Lung (tissue), 12 donors: ENCODE results near the gene DDX24. TPM values are rescaled to one million over a fixed set of nuclear protein-coding genes. Genes with fewer than 3 reads are reported as not detected.

Source experiments
- ATAC-seq: fragments of 200-7000 bp; cut with Tn5 transposase; one replicate; pipeline ENCODE4 v1.9.1; 2020; ENCODE audit warnings: moderate number of reproducible peaks; ENCODE audit not compliant: insufficient read depth, low FRiP score
- DNase-seq, 3 donors: peaks; one replicate each; pipeline ENCODE4 v3.0.0-alpha.2; 2013 to 2017
- H3K27ac ChIP-seq, 2 donors: one replicate each; pipeline ENCODE4 v1.5.1; 2013; ENCODE audit warnings: mild to moderate bottlenecking in 2 of 2, moderate library complexity in 2 of 2, control low read depth in 1 of 2, inconsistent platforms in 1 of 2, low read depth in 1 of 2, low read length in 1 of 2
- H3K27me3 ChIP-seq, 3 donors: one replicate each; pipeline ENCODE4 v1.5.1; 2013; ENCODE audit warnings: low read length in 2 of 3; ENCODE audit not compliant: control insufficient read depth in 3 of 3, insufficient read depth in 3 of 3
- H3K36me3 ChIP-seq, 4 donors: one replicate each; pipeline ENCODE4 v1.5.1; 2013; ENCODE audit warnings: low read length in 4 of 4, mild to moderate bottlenecking in 1 of 4, moderate library complexity in 1 of 4; ENCODE audit not compliant: control insufficient read depth in 4 of 4, insufficient read depth in 4 of 4
- H3K4me1 ChIP-seq, 5 donors: one replicate each; pipeline ENCODE4 v1.5.1; 2013; ENCODE audit warnings: low read length in 5 of 5, mild to moderate bottlenecking in 2 of 5, moderate library complexity in 1 of 5; ENCODE audit not compliant: control insufficient read depth in 5 of 5, insufficient read depth in 5 of 5
- H3K4me3 ChIP-seq: one replicate; pipeline ENCODE4 v1.5.1; 2013; ENCODE audit warnings: mild to moderate bottlenecking, control low read depth, moderate library complexity
- H3K9ac ChIP-seq, 2 donors: one replicate each; pipeline ENCODE4 v1.5.1; 2013; ENCODE audit warnings: low read length in 2 of 2, control low read depth in 1 of 2; ENCODE audit not compliant: insufficient read depth in 1 of 2
- H3K9me3 ChIP-seq, 4 donors: one replicate each; pipeline ENCODE4 v1.5.1; 2013; ENCODE audit warnings: low read length in 3 of 4, mild to moderate bottlenecking in 1 of 4, moderate library complexity in 1 of 4; ENCODE audit not compliant: control insufficient read depth in 4 of 4, insufficient read depth in 3 of 4
- WGBS, 2 donors: extraction: QIAGEN DNeasy Blood & Tissue Kit; methylation state at CpG; one replicate each; pipeline ENCODE4 v1.1.7; 2013; 5-methylcytosine and 5-hydroxymethylcytosine counted together
- polyA plus RNA-seq, 2 donors: library from polyadenylated mRNA; stranded (reverse); fragments of 200-250 nt; gene quantifications; one replicate each; pipeline ENCODE4 v1.2.1, GENCODE V29; 2013
- total RNA-seq, 2 donors: library from RNA; depleted of rRNA in 1 of 2; stranded (reverse); fragments of >200 nt in 1 of 2; gene quantifications; one replicate each; pipeline ENCODE4 v1.2.1, GENCODE V29; 2014 to 2021
- TF ChIP-seq, protein P1 (sequence below): IDR thresholded peaks from 2 replicates; pipeline ENCODE4 v1.5.1; 2012; ENCODE audit warnings: mild to moderate bottlenecking; ENCODE audit errors: control extremely low read depth, extremely low read depth
- donor health status: control.
- donor health status: control.
- donor health status: Bipolar disorder and iron deficiency.
- donor health status: healthy.
- donor health status: DM: yes; HTN: yes; CAD: no.

DDX24 gene
- total and polyA plus RNA-seq, 4 donors = 78.4 to 138 (median 107) TPM

DNA sequence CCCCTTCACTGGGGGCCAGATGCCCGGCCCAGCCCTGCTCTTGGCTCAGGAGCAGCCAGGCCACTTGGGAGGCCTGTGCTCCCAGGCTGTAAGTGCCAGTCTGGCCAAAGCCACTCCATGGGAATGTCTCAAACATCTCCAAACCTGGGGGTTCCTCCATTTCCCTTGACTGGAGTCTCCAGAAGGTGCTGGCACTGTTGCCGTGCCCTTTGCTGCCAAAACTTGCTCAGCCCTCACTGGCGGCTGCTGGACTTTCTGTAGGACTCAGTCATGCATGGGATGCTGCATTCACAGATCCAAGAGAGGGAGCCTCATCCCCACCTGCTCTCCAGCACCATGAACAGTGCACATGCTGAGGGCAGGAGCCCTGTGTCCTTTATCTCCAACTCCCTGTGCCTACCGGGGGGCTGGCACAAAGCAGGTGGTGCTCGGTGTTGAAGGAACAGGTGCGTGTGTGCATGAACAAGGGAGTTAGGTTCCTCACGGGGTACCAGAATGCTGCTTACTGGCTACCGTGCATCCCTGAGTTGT lies 64.5 kb downstream of the DDX24 start:
- Histone ChIP-seq H3K9ac (no peak overlapping the region), H3K27me3 (peaks cover 0 to 3% (median 0%) of the 10 kb centered on the region in 3 donors), H3K36me3 (no peaks in the 10 kb centered on the region), H3K4me1 (no peaks in the 10 kb centered on the region), H3K4me3 (no peak overlapping the region), H3K9me3 (no peaks in the 10 kb centered on the region), H3K27ac (no peak overlapping the region)
- TF ChIP-seq, protein P1, sequence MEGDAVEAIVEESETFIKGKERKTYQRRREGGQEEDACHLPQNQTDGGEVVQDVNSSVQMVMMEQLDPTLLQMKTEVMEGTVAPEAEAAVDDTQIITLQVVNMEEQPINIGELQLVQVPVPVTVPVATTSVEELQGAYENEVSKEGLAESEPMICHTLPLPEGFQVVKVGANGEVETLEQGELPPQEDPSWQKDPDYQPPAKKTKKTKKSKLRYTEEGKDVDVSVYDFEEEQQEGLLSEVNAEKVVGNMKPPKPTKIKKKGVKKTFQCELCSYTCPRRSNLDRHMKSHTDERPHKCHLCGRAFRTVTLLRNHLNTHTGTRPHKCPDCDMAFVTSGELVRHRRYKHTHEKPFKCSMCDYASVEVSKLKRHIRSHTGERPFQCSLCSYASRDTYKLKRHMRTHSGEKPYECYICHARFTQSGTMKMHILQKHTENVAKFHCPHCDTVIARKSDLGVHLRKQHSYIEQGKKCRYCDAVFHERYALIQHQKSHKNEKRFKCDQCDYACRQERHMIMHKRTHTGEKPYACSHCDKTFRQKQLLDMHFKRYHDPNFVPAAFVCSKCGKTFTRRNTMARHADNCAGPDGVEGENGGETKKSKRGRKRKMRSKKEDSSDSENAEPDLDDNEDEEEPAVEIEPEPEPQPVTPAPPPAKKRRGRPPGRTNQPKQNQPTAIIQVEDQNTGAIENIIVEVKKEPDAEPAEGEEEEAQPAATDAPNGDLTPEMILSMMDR = no peak
- ATAC-seq = no peak
- no peak for DNase-seq
- WGBS, 2 donors = 83 to 91% methylated on average over 8 of the region's 8 CpGs

DNA sequence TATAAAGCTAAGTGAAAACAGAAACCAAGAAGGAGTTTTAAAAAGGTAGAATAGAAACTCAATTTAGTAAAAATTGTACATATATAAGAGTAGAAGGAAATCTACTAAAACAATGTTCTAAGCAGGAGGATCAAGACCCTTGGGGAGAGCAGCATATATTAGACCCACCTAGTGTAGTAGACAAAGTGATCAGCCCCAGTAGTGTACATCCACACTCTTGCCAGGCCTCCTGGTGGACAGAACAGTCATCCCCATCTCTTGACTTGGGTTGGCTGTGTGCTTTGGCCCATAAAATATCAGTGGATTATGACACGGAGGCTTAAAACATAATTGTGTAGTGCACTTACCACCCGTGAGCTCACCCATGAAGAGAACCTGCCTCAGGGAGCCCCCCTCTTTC lies 65.8 kb downstream of the DDX24 start:
- Histone ChIP-seq H3K4me1 (no peaks in the 10 kb centered on the region), H3K4me3 (no peak overlapping the region), H3K27ac (no peak overlapping the region), H3K9me3 (no peaks in the 10 kb centered on the region), H3K27me3 (peaks cover 0 to 3% (median 0%) of the 10 kb centered on the region in 3 donors), H3K9ac (no peak overlapping the region), H3K36me3 (no peaks in the 10 kb centered on the region)
- TF ChIP-seq, protein P1 = no peak
- no peak for DNase-seq
- ATAC-seq = no peak
- WGBS, 2 donors = 84 to 100% methylated on average over 2 of the region's 2 CpGs

DNA sequence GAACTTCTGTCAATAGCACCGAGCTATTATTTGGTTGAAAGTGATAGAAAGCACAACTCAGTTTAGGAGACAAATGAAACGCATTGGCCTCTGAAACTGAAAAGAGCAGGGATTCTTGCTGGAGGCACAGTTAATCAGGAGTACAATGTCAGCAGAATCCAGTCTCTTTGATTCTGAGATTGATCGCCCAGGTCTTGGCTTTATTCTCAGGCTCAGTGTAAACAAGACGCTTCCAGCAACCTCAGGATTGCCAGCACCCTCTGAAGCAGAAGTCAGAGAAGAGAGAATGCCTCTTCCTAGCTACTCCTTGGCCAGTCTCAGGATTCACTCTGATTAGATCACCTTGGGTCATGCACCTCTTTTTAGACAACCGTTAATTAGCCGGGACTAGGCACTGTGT lies 66.6 kb downstream of the DDX24 start:
- H3K9me3 ChIP-seq = no peaks in the 10 kb centered on the region
- DNase-seq = no peak
- no peak for ATAC-seq
- TF ChIP-seq, protein P1 = no peak
- no peaks in the 10 kb centered on the region for H3K36me3 ChIP-seq
- no peak overlapping the region for H3K27ac ChIP-seq
- whole genome bisulfite sequencing, 2 donors = 76 to 82% methylated on average over 6 of the region's 6 CpGs
- no peaks in the 10 kb centered on the region for H3K4me1 ChIP-seq
- H3K27me3 ChIP-seq = peaks cover 0 to 3% (median 0%) of the 10 kb centered on the region in 3 donors
- H3K9ac ChIP-seq = no peak overlapping the region
- no peak overlapping the region for H3K4me3 ChIP-seq

DNA sequence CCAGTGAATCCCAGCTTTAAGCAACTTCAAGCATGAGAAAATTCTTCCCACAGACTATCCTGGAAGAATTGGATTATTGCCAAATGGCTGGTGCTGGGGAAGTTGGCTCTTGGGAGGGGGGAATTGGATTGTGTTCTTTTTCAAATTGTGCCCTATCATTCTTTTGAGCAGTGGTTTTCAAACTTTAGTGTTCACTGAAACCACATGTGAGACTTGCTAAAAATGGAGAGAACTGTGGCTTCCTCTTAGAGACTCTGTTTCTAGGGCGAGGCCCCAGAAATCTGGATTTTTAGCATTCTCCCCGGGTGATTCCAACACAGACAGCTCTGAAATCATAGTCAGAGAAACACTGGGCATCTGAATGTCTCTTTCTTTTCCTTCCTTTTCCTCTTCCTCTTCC lies 69.2 kb downstream of the DDX24 start:
- TF ChIP-seq, protein P1 = no peak
- no peaks in the 10 kb centered on the region for H3K4me1 ChIP-seq
- ATAC-seq (no peak), DNase-seq (no peak)
- no peaks in the 10 kb centered on the region for H3K9me3 ChIP-seq
- WGBS, 2 donors = 31% methylated on average over 2 of the region's 2 CpGs
- H3K9ac ChIP-seq = no peak overlapping the region
- peaks cover 0 to 3% (median 0%) of the 10 kb centered on the region in 3 donors for H3K27me3 ChIP-seq
- no peak overlapping the region for H3K4me3 ChIP-seq
- H3K36me3 ChIP-seq = no peaks in the 10 kb centered on the region
- no peak overlapping the region for H3K27ac ChIP-seq
